ENCODE measurements around the gene DCAF10.
"Not testable (repeated sequence)": the region's sequence is repeated elsewhere in the genome, so short reads cannot be mapped to it uniquely, and the experiment has no call there.

The DCAF10 gene, protein sequence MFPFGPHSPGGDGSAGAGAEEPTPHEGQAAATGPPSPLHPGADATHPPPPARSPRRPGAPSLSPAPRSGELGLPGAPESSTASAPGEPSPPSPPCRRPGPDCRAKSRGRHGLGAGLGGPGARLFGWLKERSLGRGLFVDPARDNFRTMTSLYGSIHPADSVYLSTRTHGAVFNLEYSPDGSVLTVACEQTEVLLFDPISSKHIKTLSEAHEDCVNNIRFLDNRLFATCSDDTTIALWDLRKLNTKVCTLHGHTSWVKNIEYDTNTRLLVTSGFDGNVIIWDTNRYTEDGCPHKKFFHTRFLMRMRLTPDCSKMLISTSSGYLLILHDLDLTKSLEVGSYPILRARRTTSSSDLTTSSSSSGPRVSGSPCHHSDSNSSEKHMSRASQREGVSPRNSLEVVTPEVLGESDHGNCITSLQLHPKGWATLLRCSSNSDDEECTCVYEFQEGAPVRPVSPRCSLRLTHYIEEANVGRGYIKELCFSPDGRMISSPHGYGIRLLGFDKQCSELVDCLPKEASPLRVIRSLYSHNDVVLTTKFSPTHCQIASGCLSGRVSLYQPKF

DNA sequence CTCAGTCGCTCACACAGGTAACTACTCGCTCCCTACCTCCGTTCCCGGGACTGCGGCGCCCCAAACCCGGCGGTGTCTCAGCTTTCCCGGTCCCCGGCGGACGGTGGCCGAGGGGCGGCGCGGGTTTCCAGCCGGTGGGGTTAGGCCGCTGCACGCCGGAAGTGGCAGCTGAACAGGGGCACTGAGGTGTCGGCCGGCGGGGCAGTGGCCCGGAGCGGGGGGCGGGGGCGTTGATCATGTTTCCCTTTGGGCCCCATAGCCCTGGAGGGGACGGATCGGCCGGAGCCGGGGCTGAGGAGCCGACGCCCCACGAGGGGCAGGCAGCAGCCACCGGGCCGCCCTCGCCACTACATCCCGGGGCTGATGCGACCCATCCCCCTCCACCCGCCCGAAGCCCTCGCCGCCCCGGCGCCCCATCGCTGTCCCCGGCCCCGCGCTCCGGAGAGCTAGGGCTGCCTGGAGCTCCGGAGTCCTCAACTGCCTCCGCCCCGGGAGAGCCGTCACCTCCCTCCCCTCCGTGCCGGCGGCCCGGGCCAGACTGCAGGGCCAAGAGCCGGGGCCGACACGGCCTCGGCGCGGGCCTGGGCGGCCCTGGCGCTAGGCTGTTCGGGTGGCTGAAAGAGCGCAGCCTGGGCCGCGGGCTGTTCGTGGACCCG lies at the start of gene DCAF10:
Gene DCAF10, plus strand, starts transcription at position 167 of the 656 bp plus-strand sequence. Its CDS starts 70 bp downstream, at position 237.
- DNase-seq = peak; percentile 85

DNA sequence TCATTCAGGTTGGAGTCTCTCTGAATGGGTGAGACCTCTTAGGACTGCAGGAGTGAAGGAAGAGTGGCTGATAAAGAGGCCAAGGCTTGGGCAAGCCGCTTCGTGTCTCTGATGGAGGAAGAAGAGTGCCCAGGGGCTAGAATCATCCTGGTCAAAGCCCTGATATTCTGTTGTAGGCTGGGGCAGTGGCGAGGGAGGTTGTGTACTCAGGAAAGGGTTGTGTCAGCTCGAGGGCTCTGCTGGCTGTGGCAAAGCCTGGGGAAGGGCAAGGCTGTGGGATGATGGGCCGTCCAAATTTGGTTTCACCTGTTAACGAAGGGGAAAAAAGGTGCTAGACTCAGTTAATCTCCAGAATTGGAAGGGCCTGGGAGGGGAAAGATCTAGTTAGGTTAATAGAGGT lies 49.4 kb upstream of the DCAF10 start:
- DNase-seq = no peak

DNA sequence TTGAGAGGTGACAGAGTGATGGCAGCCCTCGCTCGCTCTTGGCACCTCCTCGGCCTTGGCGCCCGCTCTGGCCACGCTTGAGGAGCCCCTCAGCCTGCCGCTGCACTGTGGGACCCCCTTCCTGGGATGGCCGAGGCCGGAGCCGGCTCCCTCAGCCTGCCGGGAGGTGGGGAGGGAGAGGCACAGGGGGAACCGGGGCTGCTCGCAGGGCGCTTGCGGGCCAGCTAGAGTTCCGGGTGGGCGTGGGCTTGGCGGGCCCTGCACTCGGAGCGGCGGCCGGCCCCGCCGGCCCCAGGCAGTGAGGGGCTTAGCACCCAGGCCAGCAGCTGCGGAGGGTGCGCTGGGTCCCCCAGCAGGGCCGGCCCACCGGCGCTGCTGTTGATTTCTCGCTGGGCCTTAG lies 48.9 kb upstream of the DCAF10 start:
- DNase-seq = not testable (repeated sequence)

DNA sequence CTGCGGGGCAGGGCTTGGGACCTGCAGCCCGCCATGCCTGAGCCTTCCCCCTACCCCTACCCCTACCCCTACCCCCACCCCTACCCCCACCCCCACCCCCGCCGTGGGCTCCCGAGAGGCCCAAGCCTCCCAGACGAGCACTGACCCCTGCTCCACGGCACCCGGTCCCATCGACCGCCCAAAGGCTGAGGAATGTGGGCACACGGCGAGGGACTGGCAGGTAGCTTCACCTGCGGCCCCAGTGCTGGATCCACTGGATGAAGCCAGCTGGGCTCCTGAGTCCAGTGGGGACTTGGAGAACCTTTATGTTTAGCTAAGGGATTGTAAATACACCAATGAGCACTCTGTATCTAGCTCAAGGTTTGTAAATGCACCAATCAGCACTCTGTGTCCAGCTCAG lies 48.5 kb upstream of the DCAF10 start:
- DNase-seq = not testable (repeated sequence)

DNA sequence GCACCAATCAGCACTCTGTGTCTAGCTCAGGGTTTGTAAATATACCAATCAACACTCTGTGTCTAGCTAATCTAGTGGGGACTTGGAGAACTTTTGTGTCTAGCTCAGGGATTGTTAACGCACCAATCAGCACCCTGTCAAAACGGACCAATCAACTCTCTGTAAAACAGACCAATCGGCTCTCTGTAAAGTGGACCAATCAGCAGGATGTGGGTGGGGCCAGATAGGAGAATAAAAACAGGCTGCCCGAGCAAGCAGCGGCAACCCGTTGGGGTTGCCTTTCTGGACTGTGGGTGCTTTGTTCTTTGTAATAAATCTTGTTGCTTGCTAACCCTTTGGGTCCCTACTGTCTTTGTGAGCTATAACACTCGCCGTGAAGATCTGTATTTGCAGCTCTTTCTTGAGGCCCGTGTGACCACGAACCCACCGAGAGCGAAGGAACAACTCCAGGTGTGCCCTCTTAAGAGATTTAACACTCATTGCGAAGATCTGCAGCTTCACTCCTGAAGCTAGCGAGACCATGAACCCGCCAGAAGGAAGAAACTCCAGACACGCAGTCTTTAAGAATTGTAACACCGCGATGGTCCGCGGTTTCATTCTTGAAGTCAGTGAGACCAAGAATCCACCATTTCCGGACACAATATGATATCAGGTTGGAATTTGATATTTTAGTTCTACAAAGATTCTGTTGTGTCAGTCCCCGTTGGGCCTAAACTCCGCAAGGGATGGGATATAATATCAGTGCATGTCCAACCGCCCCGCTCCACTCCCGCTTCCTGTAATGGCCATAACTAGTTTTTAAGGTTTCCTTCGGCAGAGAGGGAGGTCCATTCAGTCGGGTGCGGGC lies 47.7 kb upstream of the DCAF10 start:
- DNase-seq = no peak

DNA sequence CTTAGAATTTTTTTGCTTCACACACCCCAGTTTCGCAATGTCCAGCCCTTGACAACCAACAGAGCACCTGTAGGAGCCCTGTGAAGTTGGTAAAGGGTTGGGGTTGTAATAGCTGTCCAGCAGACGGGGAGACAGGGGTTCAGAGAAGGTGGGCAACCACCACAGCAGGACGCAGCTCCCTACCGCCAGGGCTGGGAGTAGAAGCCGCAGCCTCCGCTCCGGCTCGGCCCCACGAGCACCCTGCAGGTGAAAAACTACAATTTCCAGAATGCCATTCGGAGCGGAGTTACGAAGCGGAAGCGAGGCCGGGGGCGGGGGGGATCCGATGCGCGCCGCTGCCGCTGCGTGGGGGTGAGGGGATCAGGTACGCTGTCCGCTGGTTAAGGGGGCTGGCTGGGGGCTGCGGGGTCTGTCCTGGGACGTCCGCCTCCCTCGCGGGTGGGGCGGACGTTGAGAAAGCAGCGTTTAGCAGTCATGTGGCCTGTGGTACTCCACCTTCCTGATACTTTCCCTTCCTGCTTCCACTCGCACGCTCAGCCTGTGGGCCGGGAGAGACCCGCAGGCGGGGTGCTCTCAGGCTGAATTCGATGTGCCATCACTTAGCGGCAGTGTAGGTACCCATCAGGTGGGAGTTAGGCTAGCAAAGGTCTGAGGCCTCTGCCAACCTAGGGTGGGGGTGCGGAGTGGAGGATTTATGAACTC lies 47.0 kb upstream of the DCAF10 start, which contains the start of gene TRMT10B:
Gene TRMT10B, plus strand, starts transcription at position 317 of the 702 bp plus-strand sequence. CDS start 8,127 bp downstream, outside the sequence.
- DNase-seq = peak; percentile 78

DNA sequence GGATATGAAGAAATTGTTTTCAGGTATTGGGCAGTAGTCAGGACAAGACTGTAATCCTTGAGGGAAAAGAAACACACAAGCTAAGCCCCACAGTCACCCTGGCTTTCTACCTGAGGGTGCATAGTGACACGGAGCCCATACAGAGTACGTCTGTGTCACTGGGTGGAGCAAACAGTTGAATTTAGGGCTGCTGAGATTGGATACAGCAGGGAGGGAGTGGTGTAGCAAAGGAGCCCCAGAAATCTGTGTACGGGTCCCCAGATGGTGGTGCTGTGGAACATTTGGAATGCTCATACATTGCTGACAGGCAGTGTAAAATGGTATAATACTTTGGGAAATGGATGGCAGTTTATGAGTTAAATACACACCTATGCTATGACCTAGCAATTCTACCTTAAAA lies 41.9 kb upstream of the DCAF10 start:
- DNase-seq = no peak

DNA sequence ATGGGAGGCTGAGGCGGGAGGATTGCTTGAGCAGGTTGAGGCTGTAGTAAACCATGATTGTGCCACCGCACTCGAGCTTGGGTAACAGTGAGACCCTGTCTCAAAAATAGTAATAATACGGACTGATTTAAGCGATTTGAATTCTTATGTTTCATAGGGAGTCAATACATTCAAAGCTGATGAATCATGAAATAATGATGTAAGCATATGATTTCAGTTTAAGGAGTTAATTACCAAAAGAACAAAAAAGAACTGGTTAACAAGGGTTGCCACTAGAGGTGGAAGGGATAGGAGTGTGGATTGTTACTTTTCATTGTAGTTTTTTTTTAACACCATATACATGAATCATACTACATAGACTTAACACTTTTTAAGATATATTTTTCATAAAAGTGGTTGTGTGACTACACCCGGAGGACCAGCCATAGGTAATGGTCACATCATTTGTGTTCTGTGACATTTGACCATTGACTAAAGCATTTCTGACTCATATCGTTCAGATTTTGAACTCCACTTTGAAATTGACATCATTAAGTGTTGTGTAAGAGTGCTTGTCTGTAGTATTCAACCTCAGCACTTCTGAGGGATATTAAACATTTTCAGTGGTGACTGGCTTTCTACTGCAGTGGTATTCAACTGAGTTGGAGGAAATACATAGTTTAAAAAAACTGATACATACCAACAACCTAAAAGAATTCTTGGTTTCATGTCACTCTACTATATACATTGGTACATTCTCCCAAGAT lies 40.0 kb upstream of the DCAF10 start:
- DNase-seq = no peak

DNA sequence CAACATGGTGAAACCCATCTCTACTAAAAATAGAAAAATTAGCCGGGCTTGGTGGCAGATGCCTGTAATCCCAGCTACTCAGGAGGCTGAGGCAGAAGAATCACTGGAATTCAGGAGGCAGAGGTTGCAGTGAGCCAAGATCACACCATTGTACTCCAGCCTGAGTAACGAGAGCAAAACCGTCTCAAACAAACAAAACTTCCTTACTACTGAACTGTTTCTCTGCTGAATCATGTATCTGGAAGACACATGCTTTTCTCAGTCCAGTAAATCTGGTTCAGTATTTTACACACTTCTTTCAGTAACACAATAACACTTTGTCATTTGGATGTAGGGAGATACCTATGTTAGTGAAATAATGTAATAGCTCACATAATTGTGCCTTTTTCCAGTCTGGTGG lies 39.1 kb upstream of the DCAF10 start:
- no peak for DNase-seq

DNA sequence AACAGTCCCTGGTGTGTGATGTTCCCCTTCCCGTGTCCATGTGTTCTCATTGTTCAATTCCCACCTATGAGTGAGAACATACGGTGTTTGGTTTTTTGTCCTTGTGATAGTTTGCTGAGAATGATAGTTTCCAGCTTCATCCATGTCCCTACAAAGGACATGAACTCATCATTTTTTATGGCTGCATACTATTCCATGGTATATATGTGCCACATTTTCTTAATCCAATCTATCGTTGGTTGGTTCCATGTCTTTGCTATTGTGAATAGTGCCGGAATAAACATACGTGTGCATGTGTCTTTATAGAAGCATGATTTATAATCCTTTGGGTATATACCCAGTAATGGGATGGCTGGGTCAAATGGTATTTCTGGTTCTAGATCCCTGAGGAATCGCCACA lies 35.3 kb upstream of the DCAF10 start:
- not testable (repeated sequence) for DNase-seq

DNA sequence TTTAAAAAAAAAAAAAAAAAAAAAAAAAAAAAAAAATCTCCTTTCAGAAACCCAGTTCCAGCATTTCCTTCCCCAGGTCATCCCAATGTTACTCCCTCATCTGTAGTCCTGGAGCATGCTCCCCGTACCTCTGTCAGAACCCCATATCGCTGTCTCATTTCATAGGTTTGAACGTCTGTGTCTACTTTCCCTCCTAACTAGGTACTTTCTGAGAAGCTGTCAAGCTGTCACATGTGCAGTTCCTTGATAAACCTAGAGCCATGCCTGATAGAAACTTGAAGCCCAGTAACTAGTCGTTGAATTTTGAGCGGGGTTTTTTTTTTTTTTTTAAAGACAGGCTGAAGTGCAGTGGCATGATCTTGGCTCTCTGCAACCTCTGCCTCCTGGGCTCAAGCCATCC lies 31.3 kb upstream of the DCAF10 start:
- DNase-seq = no peak

DNA sequence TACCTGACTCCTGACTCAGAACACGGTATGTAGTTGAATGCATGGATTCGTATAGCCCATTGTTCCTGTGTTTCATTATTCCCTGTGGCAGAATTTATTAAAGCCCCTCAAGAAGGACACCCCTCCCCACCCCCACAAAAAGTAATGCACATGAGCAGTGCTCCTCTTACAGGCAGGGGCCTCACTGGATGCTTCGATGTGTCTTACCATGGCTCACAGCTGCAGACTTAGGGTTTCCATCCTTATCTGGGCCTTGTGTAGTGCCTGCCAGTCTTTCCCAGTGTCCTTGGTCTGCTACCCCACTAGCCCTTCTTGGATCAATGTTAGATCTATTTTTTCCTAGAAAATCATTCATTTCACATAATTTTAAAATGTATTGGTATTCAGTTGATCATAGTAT lies 30.6 kb upstream of the DCAF10 start:
- no peak for DNase-seq

DNA sequence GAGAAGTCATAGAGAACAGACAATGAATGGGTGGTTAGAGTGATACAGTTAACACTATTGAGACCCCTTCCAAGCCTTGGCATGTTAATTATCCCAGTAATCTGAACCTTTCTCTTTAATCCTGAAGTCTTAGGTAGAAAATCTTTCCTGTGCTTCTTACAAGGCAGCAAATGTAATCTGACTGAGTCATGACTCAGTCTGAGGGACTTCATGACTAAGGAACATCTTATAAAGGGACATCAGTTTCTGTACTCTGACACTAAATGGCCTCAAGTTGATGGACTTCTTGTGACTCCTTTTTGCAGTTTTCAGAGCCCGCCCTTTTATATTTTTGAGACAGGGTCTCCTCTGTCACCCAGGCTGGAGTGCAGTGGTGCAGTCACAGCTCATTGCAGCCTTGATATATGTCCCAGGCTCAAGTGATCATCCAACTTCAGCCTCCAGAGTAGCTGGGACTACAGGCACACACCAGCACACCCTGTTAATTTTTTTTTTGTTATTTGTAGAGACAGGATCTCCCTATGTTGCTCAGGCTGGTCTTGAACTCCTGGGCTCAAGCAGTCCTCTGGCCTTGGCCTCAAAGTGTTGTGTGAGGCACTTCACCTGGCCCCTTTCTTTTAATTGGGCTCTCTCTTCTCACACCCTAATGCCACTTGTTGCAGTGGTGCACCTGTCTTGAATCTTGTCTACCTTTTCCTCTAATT lies 25.2 kb upstream of the DCAF10 start:
- DNase-seq = no peak

DNA sequence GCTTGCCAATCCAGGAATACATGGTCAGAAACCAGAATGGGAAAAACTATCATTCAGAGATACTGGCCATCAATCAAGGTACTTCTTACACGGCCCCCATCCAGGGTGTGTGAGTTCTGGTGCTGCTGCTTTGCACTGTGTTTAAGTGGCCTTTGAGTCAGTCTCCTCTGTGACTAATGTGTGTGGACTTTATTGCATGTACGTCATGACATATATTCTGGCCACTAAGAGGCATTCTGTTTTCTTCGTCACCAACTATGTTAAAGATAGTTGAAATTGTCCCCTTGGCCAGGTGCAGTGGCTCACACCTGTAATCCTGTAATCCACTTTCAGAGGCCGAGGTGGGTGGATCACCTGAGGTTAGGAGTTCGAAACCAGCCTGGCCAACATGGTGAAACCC lies 24.3 kb upstream of the DCAF10 start:
- no peak for DNase-seq

DNA sequence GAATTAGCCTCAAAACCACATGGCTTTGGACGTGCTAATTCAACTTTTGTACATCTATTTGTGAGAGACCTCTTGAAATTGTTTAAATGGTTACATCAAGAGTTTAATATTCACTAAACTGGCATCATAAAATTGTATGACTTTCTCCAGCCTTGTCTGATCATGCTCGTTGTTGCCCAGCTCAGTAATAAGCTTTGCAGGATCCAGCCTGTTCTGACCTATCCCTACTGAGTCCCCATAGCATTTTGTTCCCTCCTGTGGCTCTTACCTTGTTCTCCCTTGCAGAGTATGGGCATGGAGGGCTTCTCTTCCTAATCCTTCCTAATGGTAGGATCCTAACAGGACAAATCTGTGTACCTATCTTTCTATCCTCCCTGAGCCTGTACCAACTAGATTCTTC lies 22.1 kb upstream of the DCAF10 start:
- DNase-seq = no peak

DNA sequence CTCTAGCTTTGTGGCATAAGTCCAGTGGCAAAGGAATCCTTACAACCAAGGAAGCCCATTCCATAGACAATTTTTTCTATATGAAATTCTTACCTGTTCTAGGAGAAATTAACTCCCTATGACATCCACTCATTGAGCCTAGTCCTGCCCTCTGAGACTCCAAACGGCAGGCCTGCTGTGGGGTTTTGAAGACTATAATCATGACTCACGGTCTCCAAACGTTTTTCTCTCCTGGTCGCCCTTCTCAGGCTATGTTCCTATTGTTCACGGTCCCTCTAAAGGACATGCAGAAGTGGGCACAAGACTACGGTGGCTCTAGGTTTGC lies 16.3 kb upstream of the DCAF10 start:
- DNase-seq = no peak

DNA sequence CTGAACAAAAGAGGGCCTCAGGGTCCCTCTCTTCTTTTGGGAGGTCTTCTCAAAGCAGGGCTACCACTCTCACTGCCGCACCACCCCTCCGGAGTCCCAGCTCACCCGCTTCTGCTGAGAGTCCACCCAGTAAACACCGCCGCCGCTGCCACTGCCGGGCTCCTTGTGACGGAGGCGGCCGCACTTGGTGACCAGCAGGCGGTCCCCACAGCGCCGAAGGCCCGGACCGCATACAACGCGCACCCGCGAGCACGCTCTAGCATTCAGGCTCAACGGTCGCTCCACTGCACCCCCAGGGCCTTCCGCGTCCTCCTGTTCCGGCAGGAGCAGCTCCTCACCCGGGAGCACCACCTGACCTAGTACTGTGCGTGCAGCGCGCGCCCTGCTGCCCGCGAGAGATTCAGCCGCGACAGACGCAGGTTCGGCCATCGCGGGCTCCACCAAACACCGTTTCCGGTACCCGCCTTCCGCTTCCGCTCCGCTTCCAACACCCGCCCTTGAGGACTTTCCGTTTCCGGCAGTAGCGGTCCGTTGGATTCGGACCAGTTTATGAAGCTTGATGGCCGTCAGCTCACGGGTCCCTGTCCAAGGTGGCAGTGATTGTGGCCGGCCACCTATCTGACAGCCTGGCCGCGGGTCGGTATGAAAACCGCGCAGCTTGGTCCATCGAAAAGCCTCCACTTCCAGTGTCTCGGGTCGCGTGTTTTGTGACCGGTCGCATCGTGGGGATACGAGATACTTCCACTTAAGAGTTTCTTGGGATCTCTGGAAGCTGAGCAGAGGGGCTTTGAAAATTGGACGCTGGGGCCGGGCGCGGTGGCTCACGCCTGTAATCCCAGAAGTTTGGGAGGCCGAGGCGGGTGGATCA lies 15.7 kb upstream of the DCAF10 start, which contains the start of gene EXOSC3:
Gene EXOSC3, minus strand, starts transcription at position 449 of the 868 bp plus-strand sequence. Its CDS starts 20 bp downstream, at position 429.
- DNase-seq = peak; percentile 91

DNA sequence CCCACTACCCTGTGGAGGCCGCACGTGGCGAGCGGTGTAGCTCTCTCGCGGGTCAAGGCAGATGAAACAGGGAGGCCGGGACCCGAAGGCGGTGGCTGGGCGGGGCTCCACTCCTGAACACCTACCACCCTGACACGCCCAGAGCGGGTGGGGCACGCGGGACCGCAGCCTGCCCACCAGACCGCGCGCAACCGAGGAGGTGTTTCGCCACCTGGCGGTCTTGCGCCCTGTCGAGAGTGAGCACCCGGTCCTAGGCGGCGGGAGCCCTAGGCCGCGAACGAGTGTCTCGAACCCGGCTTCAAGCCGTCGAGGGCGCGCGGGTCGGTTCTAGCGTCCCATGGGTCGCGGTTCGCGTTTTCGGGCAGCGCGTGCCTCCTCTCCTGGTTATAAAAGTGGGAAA lies 13.5 kb upstream of the DCAF10 start:
- DNase-seq = no peak

DNA sequence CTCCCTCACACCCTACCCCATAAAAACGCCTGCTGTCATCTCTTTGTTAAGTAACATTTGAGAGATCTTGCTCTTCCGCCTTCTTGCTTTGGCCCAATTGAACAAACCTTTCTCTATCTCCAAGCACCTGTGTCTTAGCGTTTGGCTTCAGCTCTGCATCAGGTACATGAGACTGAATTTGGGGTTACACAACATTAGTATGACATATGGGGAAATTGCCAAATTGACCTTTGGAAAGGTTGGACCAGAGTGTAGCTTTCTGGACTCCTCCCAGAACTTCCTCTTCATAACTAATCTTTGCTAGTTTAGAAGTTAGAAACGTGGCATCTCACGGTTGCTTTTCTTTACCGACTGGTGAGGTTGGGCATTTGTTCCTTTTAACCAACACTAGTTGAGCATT lies 12.3 kb upstream of the DCAF10 start:
- DNase-seq = no peak

DNA sequence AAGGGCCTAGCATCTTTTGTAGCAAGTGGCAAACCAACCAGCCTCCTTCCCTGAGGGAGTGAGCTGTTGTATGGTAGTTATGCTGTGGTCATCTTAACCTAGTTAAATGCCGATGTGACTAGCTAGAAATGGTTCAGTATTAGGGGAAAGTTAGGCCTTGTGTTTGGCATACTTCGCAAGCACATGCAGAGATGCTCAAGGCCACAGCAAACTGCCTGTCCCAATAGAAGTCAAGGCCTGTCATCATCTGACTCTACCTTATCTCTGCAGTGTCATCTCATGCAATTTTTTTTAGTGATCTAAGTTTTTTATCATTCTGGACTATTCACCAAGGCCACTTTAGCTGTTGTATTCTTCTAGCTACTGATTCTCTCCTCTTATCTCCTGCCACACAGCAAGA lies 10.5 kb upstream of the DCAF10 start:
- DNase-seq = no peak

Data from NCI-H82 (cell line).